Neural progenitor cell (in vitro differentiated cells): Measurements from ENCODE around the gene PPM1H.

Experiments
- EZH2phosphoT487 ChIP-seq: fragments of 200-600 bp; sonication (generic); IDR thresholded peaks from 2 replicates; pipeline ENCODE4 v1.6.1; 2017; ENCODE audit warnings: antibody characterized with exemption
- TF ChIP-seq, protein P1 (sequence below): fragments of 200-600 bp; sonication (generic); IDR thresholded peaks from 2 replicates; pipeline ENCODE4 v1.5.1; 2017; ENCODE audit warnings: antibody characterized with exemption, mild to moderate bottlenecking

GRCh38 chr12:62876938-62877548 is 57.9 kb downstream of the PPM1H start:
- TF ChIP-seq, protein P1, sequence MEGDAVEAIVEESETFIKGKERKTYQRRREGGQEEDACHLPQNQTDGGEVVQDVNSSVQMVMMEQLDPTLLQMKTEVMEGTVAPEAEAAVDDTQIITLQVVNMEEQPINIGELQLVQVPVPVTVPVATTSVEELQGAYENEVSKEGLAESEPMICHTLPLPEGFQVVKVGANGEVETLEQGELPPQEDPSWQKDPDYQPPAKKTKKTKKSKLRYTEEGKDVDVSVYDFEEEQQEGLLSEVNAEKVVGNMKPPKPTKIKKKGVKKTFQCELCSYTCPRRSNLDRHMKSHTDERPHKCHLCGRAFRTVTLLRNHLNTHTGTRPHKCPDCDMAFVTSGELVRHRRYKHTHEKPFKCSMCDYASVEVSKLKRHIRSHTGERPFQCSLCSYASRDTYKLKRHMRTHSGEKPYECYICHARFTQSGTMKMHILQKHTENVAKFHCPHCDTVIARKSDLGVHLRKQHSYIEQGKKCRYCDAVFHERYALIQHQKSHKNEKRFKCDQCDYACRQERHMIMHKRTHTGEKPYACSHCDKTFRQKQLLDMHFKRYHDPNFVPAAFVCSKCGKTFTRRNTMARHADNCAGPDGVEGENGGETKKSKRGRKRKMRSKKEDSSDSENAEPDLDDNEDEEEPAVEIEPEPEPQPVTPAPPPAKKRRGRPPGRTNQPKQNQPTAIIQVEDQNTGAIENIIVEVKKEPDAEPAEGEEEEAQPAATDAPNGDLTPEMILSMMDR, result no peak
- no peak for TF ChIP-seq EZH2phosphoT487
